Fibroblast of pulmonary artery (primary cell): Measurements from ENCODE around the gene NINJ2.

ENCODE experiments used
- DNase-seq: peaks from one replicate; pipeline ENCODE4 v3.0.0-alpha.2; 2010; ENCODE audit warnings: low read depth
- H3K4me3 ChIP-seq: replicated peaks from 2 replicates; pipeline ENCODE4 v1.5.1; 2011; ENCODE audit warnings: low read depth, mild to moderate bottlenecking, control low read depth, low read length, moderate library complexity
- TF ChIP-seq, protein P1 (sequence below): IDR thresholded peaks from 2 replicates; pipeline ENCODE4 v1.5.1; 2011; ENCODE audit warnings: mild to moderate bottlenecking, control low read depth, low read length, inconsistent platforms; ENCODE audit errors: missing control alignments

The NINJ2 gene

DNA sequence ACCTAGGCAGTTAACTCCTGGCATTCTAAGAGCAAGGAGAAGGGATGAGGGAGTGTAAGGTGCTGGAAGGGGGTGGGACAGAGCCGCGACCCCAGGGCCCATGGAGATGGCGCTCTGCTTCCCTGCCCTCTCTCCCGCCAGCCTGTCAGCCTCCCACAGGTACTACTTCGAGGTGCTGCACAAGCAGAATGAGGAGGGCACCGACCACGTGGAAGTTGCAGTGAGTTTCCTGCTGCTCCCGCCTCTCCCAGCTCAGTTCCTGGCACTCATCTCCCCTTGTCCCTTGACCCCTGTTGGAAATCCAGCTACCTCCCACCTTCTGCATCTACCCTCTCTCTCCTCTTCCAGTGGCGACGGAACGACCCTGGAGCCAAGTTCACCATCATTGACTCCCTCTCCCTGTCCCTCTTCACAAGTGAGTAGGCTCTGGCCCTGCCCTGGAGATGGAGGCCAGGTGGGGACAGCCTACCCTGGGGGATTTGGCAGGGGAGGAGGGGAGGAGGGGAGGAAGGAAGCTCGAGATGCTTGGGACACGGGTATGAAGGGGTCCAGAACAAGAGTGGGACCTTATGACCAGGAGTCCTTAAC lies 115.3 kb downstream of the NINJ2 start:
- TF ChIP-seq, protein P1, sequence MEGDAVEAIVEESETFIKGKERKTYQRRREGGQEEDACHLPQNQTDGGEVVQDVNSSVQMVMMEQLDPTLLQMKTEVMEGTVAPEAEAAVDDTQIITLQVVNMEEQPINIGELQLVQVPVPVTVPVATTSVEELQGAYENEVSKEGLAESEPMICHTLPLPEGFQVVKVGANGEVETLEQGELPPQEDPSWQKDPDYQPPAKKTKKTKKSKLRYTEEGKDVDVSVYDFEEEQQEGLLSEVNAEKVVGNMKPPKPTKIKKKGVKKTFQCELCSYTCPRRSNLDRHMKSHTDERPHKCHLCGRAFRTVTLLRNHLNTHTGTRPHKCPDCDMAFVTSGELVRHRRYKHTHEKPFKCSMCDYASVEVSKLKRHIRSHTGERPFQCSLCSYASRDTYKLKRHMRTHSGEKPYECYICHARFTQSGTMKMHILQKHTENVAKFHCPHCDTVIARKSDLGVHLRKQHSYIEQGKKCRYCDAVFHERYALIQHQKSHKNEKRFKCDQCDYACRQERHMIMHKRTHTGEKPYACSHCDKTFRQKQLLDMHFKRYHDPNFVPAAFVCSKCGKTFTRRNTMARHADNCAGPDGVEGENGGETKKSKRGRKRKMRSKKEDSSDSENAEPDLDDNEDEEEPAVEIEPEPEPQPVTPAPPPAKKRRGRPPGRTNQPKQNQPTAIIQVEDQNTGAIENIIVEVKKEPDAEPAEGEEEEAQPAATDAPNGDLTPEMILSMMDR: no peak
- DNase-seq: no peak
- H3K4me3 ChIP-seq: no peak overlapping the region

DNA sequence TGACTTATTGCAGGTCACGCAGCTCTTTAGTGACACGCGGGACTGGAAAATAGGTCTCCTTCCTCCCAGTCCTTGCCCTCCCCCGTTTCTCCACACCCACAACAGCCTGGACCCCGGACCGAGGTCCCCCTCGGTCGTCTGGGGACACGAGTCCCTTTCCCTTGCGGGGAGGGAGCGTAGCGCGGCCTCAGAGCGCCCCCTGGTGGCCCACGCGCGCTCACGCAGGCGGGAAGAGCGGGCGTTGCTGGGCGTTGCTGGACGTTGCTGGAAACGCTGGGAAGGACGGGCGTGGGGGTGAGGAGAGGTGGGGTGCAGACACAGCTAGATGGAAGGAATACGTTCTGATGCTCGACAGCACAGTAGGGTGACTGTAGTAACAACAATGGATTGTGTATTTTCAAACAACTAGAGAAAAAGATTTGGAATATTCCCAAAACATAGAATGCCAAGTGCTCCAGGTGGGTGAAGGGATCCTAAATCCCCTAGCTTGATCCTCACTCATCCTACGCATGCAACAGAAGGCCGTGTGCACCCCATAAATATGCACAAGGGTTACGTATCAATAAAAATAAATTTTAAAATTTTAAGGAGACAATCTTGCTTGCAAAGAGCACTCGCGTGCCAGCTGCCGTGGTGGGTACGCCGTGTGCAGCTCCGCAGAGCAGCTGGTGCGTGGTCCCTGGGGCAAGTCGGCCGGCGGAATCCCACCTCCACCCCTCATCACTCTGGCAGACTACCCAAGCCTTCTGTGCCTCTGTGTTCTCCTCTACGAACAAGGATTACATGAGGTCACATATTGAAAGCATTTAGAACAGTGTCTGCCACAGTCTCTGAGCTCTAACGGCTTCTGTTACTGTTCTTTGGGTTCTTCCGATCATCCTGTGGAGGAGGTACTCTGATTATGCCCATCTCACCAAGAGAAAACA lies 116.1 kb downstream of the NINJ2 start:
- TF ChIP-seq, protein P1: peak; percentile 86
- no peak overlapping the region for H3K4me3 ChIP-seq
- peak; percentile 59 for DNase-seq

DNA sequence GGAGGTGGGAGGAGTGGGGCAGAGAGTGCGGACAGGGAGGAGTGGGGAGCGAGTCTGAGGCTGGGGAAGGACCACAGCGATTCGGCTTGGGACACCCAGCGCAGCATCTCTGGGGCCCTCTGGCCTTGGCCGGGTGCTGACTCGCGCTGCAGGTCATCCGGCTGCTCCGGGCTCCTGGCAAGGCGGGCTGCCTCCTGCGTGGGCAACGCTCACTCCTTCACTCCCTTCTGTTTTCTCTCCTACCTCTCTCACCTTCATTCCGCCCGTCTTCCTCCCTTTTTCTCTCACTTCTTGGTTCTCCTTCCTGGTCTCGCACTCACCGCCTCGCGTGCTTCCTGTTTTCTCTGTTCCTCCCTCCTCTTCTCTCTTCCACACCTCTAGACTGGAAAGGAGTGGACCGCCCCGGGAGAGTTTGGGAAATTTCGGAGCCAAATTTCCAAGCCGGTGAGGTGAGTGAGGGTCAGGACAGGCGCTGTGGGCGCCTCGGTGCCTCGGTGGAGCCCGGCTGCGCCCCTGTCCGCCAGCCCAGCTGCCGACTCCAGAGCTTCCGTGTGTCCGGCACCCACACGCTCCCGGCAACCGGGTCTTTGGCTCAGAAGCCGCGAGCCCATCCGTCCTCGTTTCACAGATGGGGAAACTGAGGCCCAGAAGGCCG lies 116.9 kb downstream of the NINJ2 start:
- DNase-seq: no peak
- TF ChIP-seq, protein P1: no peak
- no peak overlapping the region for H3K4me3 ChIP-seq

DNA sequence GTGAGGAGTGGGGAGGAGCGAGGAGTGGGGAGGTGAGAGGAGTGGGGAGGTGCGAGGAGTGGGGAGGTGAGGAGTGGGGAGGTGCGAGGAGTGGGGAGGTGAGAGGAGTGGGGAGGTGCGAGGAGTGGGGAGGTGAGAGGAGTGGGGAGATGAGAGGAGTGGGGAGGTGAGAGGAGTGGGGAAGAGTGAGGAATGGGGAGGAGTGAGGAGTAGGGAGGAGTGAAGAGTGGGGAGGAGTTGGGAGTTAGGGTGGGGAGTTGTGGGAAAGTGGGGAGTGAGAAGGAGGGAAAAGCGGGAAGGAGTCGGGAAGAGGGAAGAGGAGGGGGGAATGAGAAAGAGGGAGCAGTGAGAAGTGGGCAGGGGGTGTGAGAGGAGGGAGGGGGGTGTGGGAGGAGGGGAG lies 117.4 kb downstream of the NINJ2 start:
- TF ChIP-seq, protein P1: no peak
- H3K4me3 ChIP-seq: no peak overlapping the region
- DNase-seq: no peak

DNA sequence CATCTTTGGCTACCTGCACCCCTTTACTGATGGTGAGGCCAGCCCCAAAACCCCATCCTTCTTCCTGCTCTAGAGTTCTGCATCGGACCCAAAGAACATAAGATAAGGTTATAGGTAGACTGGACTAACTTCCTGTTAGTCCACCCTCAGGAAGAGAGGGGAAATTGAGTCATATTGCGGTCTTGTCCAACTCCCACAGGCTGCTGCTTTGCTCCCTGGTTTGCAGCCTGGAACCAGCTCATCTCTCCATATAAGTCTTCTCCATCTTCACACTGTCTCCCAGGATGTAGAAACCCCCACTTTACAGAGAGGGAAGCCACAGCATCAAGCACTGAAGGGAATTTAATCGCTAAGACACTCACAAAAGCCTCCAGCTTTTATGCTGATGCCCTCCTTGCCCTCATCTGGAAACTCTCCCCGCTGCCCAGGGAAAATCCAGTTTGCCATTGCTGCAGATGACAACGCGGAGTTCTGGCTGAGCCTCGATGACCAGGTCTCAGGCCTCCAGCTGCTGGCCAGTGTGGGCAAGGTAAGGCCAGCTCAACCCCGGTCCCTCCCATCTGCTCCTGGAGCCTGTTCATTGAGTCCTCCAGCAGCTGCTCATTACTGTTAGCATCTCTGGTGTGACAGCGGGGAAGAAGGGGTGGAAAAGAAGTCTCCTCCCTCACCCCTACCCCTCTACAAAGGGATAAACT lies 118.2 kb downstream of the NINJ2 start:
- no peak for DNase-seq
- H3K4me3 ChIP-seq: no peak overlapping the region
- TF ChIP-seq, protein P1: no peak

DNA sequence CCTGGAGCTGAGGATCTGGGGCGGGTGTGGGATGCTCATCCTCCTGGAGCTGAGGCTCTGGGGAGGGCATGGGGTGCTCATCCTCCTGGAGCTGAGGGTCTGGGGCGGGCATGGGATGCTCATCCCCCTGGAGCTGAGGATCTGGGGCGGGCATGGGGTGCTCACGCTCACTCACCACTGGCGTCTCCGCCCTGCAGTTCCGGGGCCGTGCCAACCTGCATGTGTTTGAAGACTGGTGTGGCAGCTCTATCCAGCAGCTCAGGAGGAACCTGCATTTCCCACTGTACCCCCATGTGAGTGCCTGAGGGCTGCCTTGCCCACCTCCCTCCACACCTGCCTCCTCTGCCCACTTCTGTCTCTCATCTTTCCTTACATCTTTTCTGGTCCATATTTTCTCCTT lies 119.1 kb downstream of the NINJ2 start:
- no peak overlapping the region for H3K4me3 ChIP-seq
- TF ChIP-seq, protein P1: no peak

More for the DNA sequence above, 119.1 kb downstream of the NINJ2 start:
- DNase-seq: no peak
